ENCODE data around the gene LRRC28. TPM values are rescaled to one million over a fixed set of nuclear protein-coding genes. Genes with fewer than 3 reads are reported as not detected.
A peak's percentile ranks its signal among the peaks of the same experiment; 100 is the strongest.

LRRC28 gene
- total RNA-seq, 6 donors from 2014 or later, result 15.6 to 70.2 (median 20.1) TPM

- H3K27me3 ChIP-seq, result no peaks in the 10 kb centered on the region
- H3K36me3 ChIP-seq, result no peaks in the 10 kb centered on the region
- no peak for TF ChIP-seq POLR2AphosphoS5 (IDR thresholded peaks at IDR 0.05)
- TF ChIP-seq POLR2A (IDR thresholded peaks at IDR 0.05), result no peak
- no peak for TF ChIP-seq CTCF (IDR thresholded peaks at IDR 0.05)
- no peak for TF ChIP-seq EP300 (IDR thresholded peaks at IDR 0.05)
- peak overlapping the region; percentile 36 to 74 (median 54) for H3K27ac ChIP-seq
- DNase-seq, result peak; percentile 12 to 24
- 71 to 79% methylated on average over 7 to 10 of the region's 10 CpGs for WGBS, 2 donors
- no peak for ATAC-seq (ENCODE audit: low FRiP score in 2 of 2)
- no peaks in the 10 kb centered on the region for H3K9me3 ChIP-seq
- peaks cover 38 to 61% (median 44%) of the 10 kb centered on the region in 4 donors for H3K4me1 ChIP-seq
- H3K4me3 ChIP-seq, result no peak overlapping the region
These were observed 184.7 kb downstream of the LRRC28 start for GRCh38 chr15:99435877-99436541.

- DNase-seq (peak; percentile 18 to 77), ATAC-seq (ENCODE audit: low FRiP score in 2 of 2) (no peak)
- Histone ChIP-seq H3K27ac (peak overlapping the region in 3 of 4 donors; percentile 36 to 74 (median 67)), H3K9me3 (no peaks in the 10 kb centered on the region), H3K36me3 (no peaks in the 10 kb centered on the region), H3K4me3 (no peak overlapping the region), H3K4me1 (peaks cover 42 to 68% (median 51%) of the 10 kb centered on the region in 4 donors), H3K27me3 (no peaks in the 10 kb centered on the region)
- TF ChIP-seq CTCF (IDR thresholded peaks at IDR 0.05) (no peak), POLR2AphosphoS5 (IDR thresholded peaks at IDR 0.05) (no peak), EP300 (IDR thresholded peaks at IDR 0.05) (no peak), POLR2A (IDR thresholded peaks at IDR 0.05) (no peak)
- WGBS, 2 donors, result 87 to 93% methylated on average over 9 to 20 of the region's 21 CpGs
These were observed 185.4 kb downstream of the LRRC28 start for GRCh38 chr15:99436542-99437314.

- H3K27me3 ChIP-seq, result no peaks in the 10 kb centered on the region
- no peak overlapping the region for H3K4me3 ChIP-seq
- no peaks in the 10 kb centered on the region for H3K36me3 ChIP-seq
- peak overlapping the region in 3 of 4 donors; percentile 36 to 74 (median 67) for H3K27ac ChIP-seq
- H3K9me3 ChIP-seq, result no peaks in the 10 kb centered on the region
- DNase-seq (peak; percentile 19 to 60), ATAC-seq (ENCODE audit: low FRiP score in 2 of 2) (no peak)
- TF ChIP-seq EP300 (IDR thresholded peaks at IDR 0.05) (no peak), CTCF (IDR thresholded peaks at IDR 0.05) (no peak), POLR2A (IDR thresholded peaks at IDR 0.05) (no peak), POLR2AphosphoS5 (IDR thresholded peaks at IDR 0.05) (no peak)
- H3K4me1 ChIP-seq, result peaks cover 50 to 76% (median 56%) of the 10 kb centered on the region in 4 donors
- WGBS, 2 donors, result 79 to 88% methylated on average over 9 to 17 of the region's 23 CpGs
These were observed 186.3 kb downstream of the LRRC28 start for GRCh38 chr15:99437315-99438223.

- WGBS, 2 donors, result 93 to 94% methylated on average over 11 of the region's 11 CpGs
- H3K27ac ChIP-seq, result peak overlapping the region in 3 of 4 donors; percentile 36 to 74 (median 67)
These were observed 186.9 kb downstream of the LRRC28 start for GRCh38 chr15:99438224-99438585.

More at GRCh38 chr15:99438224-99438585, 186.9 kb downstream of the LRRC28 start:
- DNase-seq, result peak in 1 of 2 donors; percentile 52
- no peaks in the 10 kb centered on the region for H3K27me3 ChIP-seq
- no peaks in the 10 kb centered on the region for H3K36me3 ChIP-seq
- TF ChIP-seq POLR2AphosphoS5 (IDR thresholded peaks at IDR 0.05), result no peak
- no peak for TF ChIP-seq POLR2A (IDR thresholded peaks at IDR 0.05)
- TF ChIP-seq CTCF (IDR thresholded peaks at IDR 0.05), result no peak
- TF ChIP-seq EP300 (IDR thresholded peaks at IDR 0.05), result no peak
- H3K4me1 ChIP-seq, result peaks cover 50 to 76% (median 56%) of the 10 kb centered on the region in 4 donors
- ATAC-seq (ENCODE audit: low FRiP score in 2 of 2), result no peak
- H3K9me3 ChIP-seq, result no peaks in the 10 kb centered on the region
- no peak overlapping the region for H3K4me3 ChIP-seq

Data from upper lobe of left lung (tissue), 6 donors.